Upper lobe of left lung (tissue), 6 donors: ENCODE results near the gene TTC28. TPM values are rescaled to one million over a fixed set of nuclear protein-coding genes. Genes with fewer than 3 reads are reported as not detected.

Source experiments
- ATAC-seq, 2 donors: fragments of 200-7000 bp; cut with Tn5 transposase; one replicate each; pipeline ENCODE4 v1.9.1; 2022; ENCODE audit warnings: mild to moderate bottlenecking in 2 of 2, moderate library complexity in 2 of 2; ENCODE audit not compliant: low FRiP score in 2 of 2
- DNase-seq, 2 donors: peaks; one replicate each; pipeline ENCODE4 v3.0.0-alpha.2; 2019 to 2020
- H3K27ac ChIP-seq, 4 donors: fragments of 200-600 bp; sonication (generic); one replicate each; pipeline ENCODE4 v1.5.1; 2016 to 2019
- H3K27me3 ChIP-seq, 4 donors: fragments of 200-600 bp; sonication (generic); one replicate each; pipeline ENCODE4 v1.5.1; 2017 to 2019
- H3K36me3 ChIP-seq, 4 donors: fragments of 200-600 bp; sonication (generic); one replicate each; pipeline ENCODE4 v1.5.1; 2016 to 2019
- H3K4me1 ChIP-seq, 4 donors: fragments of 200-600 bp; sonication (generic); one replicate each; pipeline ENCODE4 v1.5.1; 2018 to 2019
- H3K4me3 ChIP-seq, 4 donors: fragments of 200-600 bp; sonication (generic); one replicate each; pipeline ENCODE4 v1.5.1; 2017 to 2019; ENCODE audit warnings: mild to moderate bottlenecking in 2 of 4, moderate library complexity in 1 of 4
- H3K9me3 ChIP-seq, 4 donors: fragments of 200-600 bp; sonication (generic); one replicate each; pipeline ENCODE4 v1.5.1; 2018 to 2019
- EP300 ChIP-seq, 4 donors: sonication (generic); formaldehyde crosslinking; IDR thresholded peaks; one replicate each; pipeline ENCODE4 v1.5.1; 2017; ENCODE audit warnings: antibody characterized with exemption in 4 of 4, control low read depth in 2 of 4
- POLR2A ChIP-seq, 4 donors: fragments of 450-650 bp; IDR thresholded peaks; one replicate each; pipeline ENCODE4 v1.5.1; 2016 to 2017; ENCODE audit warnings: antibody characterized with exemption in 4 of 4, mild to moderate bottlenecking in 2 of 4
- POLR2AphosphoS5 ChIP-seq, 2 donors: sonication (generic); formaldehyde crosslinking; IDR thresholded peaks; one replicate each; pipeline ENCODE4 v1.5.1; 2017; ENCODE audit warnings: antibody characterized with exemption in 2 of 2
- WGBS, 2 donors: methylation state at CpG; one replicate each; pipeline ENCODE4 v1.1.5; 2017 to 2018; 5-methylcytosine and 5-hydroxymethylcytosine counted together
- total RNA-seq, 6 donors: library from RNA; depleted of rRNA in 4 of 6; stranded (reverse); fragments of >200 nt in 4 of 6; gene quantifications; one replicate each; pipeline versions ENCODE4 v1.1.0 to v1.2.1, GENCODE V29; 2016 to 2021
- TF ChIP-seq, protein P1 (sequence below), 6 experiments: fragments of 450-650 bp in 4 of 6; fragments of 200-600 bp in 2 of 6; sonication (generic) in 2 of 6; IDR thresholded peaks; one replicate each; pipeline ENCODE4 v1.5.1; 2016 to 2019; ENCODE audit warnings: antibody characterized with exemption in 6 of 6
- donor health status: DM: no; HTN: no; CAD: no; lungs with moderate emphysema.
- donor health status: DM: no; HTN: yes; CAD: no; lungs with severe emphysema.

TTC28 gene
- total RNA-seq, 6 donors from 2014 or later = 30.1 to 69.4 (median 41.4) TPM

DNA sequence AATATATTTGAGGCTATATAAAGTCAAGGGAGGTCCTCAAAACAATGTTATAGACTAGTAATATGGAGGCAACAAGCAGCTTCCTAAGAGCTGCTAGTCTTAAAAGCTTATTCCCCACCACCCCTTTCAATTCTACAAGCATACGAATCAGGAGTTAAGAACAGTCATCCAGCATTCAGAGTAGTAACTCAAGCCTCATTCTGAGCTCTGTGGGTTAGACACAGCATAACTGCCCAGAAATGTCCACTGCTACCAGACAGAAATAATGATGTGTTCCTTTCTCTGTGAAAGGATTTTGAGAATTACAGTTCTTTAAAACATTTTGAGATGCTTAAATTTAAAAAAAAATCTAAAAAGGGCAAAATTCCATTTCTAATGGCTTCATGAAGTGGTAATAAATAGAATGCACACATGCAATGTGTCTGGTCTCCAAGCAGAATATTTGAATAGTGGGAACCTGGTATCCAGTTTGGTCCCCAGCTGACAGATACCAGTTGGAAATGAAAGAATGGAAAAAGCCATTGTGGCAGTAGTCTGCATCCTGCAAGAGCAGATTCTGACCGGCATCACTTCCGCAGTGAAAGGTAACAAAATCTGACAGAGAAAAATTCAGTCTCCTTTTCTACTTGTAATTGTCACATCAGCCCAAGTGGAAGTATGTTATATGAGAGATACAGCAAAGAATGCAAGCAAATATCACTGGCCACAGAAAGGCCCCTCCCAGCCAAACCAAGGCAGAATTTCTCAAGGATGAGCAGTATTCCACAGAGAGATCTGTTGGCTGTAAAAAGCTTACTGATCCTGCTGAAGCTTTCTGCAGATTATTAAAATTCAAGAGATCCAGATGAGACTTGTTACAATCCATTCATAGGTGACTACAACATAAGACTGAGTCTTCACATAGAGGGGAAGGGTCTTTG, 449.8 kb downstream of the TTC28 start:
- Histone ChIP-seq H3K4me1 (peaks cover 0 to 15% (median 4%) of the 10 kb centered on the region in 4 donors), H3K27ac (no peak overlapping the region), H3K36me3 (no peaks in the 10 kb centered on the region), H3K9me3 (no peaks in the 10 kb centered on the region), H3K4me3 (no peak overlapping the region), H3K27me3 (no peaks in the 10 kb centered on the region)
- DNase-seq (no peak), ATAC-seq (peak in 1 of 2 donors; percentile 90)
- 86 to 89% methylated on average over 3 of the region's 3 CpGs for WGBS, 2 donors
- TF ChIP-seq, protein P1, sequence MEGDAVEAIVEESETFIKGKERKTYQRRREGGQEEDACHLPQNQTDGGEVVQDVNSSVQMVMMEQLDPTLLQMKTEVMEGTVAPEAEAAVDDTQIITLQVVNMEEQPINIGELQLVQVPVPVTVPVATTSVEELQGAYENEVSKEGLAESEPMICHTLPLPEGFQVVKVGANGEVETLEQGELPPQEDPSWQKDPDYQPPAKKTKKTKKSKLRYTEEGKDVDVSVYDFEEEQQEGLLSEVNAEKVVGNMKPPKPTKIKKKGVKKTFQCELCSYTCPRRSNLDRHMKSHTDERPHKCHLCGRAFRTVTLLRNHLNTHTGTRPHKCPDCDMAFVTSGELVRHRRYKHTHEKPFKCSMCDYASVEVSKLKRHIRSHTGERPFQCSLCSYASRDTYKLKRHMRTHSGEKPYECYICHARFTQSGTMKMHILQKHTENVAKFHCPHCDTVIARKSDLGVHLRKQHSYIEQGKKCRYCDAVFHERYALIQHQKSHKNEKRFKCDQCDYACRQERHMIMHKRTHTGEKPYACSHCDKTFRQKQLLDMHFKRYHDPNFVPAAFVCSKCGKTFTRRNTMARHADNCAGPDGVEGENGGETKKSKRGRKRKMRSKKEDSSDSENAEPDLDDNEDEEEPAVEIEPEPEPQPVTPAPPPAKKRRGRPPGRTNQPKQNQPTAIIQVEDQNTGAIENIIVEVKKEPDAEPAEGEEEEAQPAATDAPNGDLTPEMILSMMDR (IDR thresholded peaks at IDR 0.05) = no peak

DNA sequence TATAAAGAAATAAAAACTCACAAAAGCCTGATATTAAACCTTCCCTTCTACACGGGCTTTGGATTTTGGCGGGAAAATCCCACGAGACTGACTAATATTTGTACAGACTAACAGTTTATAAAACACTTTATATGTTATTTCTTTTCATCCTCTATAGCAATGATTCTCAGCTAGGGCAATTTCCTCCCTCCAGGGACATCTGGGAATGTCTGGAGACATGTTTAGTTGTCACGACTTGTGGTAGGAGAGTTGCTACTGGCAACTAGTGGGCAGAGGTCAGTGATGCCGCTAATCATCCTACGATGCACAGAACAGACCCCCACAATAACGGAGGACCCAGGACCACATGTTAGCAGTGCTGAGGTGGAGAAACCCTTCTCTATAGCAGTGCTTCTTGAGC, 455.8 kb downstream of the TTC28 start:
- no peaks in the 10 kb centered on the region for H3K9me3 ChIP-seq
- TF ChIP-seq EP300 (IDR thresholded peaks at IDR 0.05) (no peak), POLR2AphosphoS5 (IDR thresholded peaks at IDR 0.05) (no peak), POLR2A (IDR thresholded peaks at IDR 0.05) (no peak)
- TF ChIP-seq, protein P1 (IDR thresholded peaks at IDR 0.05) = no peak
- ATAC-seq = no peak
- no peaks in the 10 kb centered on the region for H3K36me3 ChIP-seq
- DNase-seq = no peak
- H3K4me3 ChIP-seq = no peak overlapping the region
- H3K4me1 ChIP-seq = peaks cover 0 to 12% (median 3%) of the 10 kb centered on the region in 4 donors
- H3K27ac ChIP-seq = no peak overlapping the region
- 56 to 68% methylated on average over 7 of the region's 7 CpGs for WGBS, 2 donors
- H3K27me3 ChIP-seq = no peaks in the 10 kb centered on the region

DNA sequence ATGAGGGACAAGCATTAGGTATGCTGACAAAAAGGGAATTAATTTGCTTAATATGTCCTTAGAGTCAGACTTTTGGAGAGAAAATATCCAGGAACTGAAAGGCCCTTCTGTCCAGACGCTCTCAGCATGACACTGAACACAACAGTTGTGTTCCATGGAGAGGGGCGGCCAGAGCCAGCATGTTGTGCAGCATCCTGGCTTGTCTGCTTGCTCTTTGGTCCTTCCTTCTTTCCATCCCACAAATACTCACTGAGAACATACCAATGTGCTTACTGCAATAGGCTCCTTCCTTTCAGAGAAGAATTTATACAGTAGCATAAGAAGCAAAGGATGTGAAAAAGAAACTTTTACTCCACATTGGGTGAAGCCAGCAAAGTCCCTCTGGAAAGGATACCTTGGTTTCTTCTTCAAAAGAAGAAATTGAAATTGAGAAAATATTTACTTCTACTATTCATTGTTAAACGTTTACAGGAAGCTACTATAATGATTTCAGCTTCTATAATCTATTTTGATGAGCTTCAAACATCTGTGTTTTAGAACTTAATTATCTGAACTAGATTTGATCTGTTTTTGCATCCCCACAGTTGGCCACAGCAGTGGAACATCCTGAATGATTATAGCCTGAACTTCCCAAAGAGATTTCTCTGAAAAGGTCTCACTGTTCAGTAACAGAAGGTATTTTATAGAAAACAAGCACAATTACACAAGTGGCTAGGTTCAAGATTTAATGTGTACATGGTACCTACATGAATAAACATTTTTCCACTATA, 456.5 kb downstream of the TTC28 start:
- Histone ChIP-seq H3K27me3 (no peaks in the 10 kb centered on the region), H3K27ac (no peak overlapping the region), H3K9me3 (no peaks in the 10 kb centered on the region), H3K36me3 (no peaks in the 10 kb centered on the region), H3K4me3 (no peak overlapping the region), H3K4me1 (peaks cover 0 to 12% (median 3%) of the 10 kb centered on the region in 4 donors)
- WGBS, 2 donors = 67 to 80% methylated on average over 3 of the region's 3 CpGs
- no peak for DNase-seq
- ATAC-seq = peak in 1 of 2 donors; percentile 38
- TF ChIP-seq POLR2AphosphoS5 (IDR thresholded peaks at IDR 0.05) = no peak
- TF ChIP-seq, protein P1 (IDR thresholded peaks at IDR 0.05) = no peak
- TF ChIP-seq POLR2A (IDR thresholded peaks at IDR 0.05) = no peak
- TF ChIP-seq EP300 (IDR thresholded peaks at IDR 0.05) = no peak

DNA sequence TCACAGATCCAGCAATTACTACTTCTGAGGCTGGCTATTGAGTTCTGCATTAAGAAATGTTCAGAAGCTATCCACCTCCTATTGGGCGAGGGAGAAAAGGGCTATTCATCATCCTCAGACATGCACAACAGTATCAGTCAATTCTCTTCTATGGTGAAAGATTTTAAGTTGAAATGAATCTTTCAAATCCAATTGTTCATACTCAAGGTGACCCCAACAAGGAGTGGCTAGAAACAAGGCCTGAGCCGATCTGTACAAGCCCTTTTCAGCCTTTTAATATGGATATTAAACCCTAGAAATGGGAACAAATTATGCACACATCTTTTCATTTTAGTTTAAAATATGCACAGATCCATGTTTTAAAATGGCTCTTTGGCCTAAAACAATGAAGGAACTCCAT, 457.1 kb downstream of the TTC28 start:
- 94 to 98% methylated on average over 2 of the region's 2 CpGs for WGBS, 2 donors
- no peak overlapping the region for H3K27ac ChIP-seq
- no peaks in the 10 kb centered on the region for H3K27me3 ChIP-seq
- no peaks in the 10 kb centered on the region for H3K9me3 ChIP-seq
- H3K4me1 ChIP-seq = peaks cover 0 to 12% (median 3%) of the 10 kb centered on the region in 4 donors
- DNase-seq (no peak), ATAC-seq (no peak)
- H3K4me3 ChIP-seq = no peak overlapping the region
- H3K36me3 ChIP-seq = no peaks in the 10 kb centered on the region
- TF ChIP-seq, protein P1 (IDR thresholded peaks at IDR 0.05) = no peak
- TF ChIP-seq POLR2AphosphoS5 (IDR thresholded peaks at IDR 0.05) (no peak), EP300 (IDR thresholded peaks at IDR 0.05) (no peak), POLR2A (IDR thresholded peaks at IDR 0.05) (no peak)
